Ishikawa (cell line): ENCODE measurements around the gene HOXB8.

Experiments
- CEBPB ChIP-seq: IDR thresholded peaks from 2 replicates; pipeline ENCODE4 v1.6.1; 2012
- CREB1 ChIP-seq: IDR thresholded peaks from 2 replicates; pipeline ENCODE4 v1.6.1; 2012; ENCODE audit warnings: low read depth
- EP300 ChIP-seq: IDR thresholded peaks from 2 replicates; pipeline ENCODE4 v1.6.1; 2012; ENCODE audit warnings: borderline replicate concordance
- FOXM1 ChIP-seq: IDR thresholded peaks from 2 replicates; pipeline ENCODE4 v1.6.1; 2012; ENCODE audit warnings: low read depth, borderline replicate concordance
- RAD21 ChIP-seq: IDR thresholded peaks from 2 replicates; pipeline ENCODE4 v1.6.1; 2012; ENCODE audit warnings: low read depth
- REST ChIP-seq: IDR thresholded peaks from 2 replicates; pipeline ENCODE4 v1.6.1; 2012; ENCODE audit warnings: low read depth, mild to moderate bottlenecking

- TF ChIP-seq RAD21 (no peak), REST (no peak), EP300 (no peak), FOXM1 (no peak), CREB1 (no peak), CEBPB (no peak)
These were observed 48.2 kb upstream of the HOXB8 start for GRCh38 chr17:48663134-48663924.
